A549 (cell line): Measurements from ENCODE around the gene TCOF1.

Source experiments
- EP300 ChIP-seq, 2 experiments: fragments of >200 bp; sonication (Bioruptor Twin); formaldehyde crosslinking; IDR thresholded peaks; 2 replicates in 1 of 2; 3 replicates in 1 of 2; pipeline ENCODE4 v1.6.1; 2016 to 2017
- ESRRA ChIP-seq: fragments of 150-350 bp; IDR thresholded peaks from 2 replicates; pipeline ENCODE4 v1.6.1; 2014; ENCODE audit warnings: mild to moderate bottlenecking, low read length, borderline replicate concordance
- HOXA7 ChIP-seq: fragments of 250-450 bp; sonication (Bioruptor Pico); IDR thresholded peaks from 2 replicates; pipeline ENCODE4 v1.5.0; 2020; ENCODE audit warnings: mild to moderate bottlenecking, moderate library complexity
- JUN ChIP-seq, 2 experiments: fragments of >200 bp; sonication (Bioruptor Twin); formaldehyde crosslinking; IDR thresholded peaks; 2 replicates in 1 of 2; 3 replicates in 1 of 2; pipeline ENCODE4 v1.6.1; 2016 to 2017
- JUNB ChIP-seq: fragments of >200 bp; sonication (Bioruptor Twin); formaldehyde crosslinking; IDR thresholded peaks from 2 replicates; pipeline ENCODE4 v1.6.1; 2016
- POLR2A ChIP-seq: IDR thresholded peaks from 2 replicates; pipeline ENCODE4 v1.6.1; 2012; ENCODE audit warnings: mild to moderate bottlenecking, low read length
- TF ChIP-seq, protein P1 (sequence below): fragments of >200 bp; sonication (Bioruptor Twin); formaldehyde crosslinking; IDR thresholded peaks from 3 replicates; pipeline ENCODE4 v1.5.1; 2016
- TF ChIP-seq, protein P2 (sequence below): fragments of 150-350 bp; IDR thresholded peaks from 2 replicates; pipeline ENCODE4 v1.6.1; 2014; ENCODE audit warnings: low read depth, mild to moderate bottlenecking, low read length
- TF ChIP-seq, protein P3 (sequence below): IDR thresholded peaks from 2 replicates; pipeline ENCODE4 v1.6.1; 2012

DNA sequence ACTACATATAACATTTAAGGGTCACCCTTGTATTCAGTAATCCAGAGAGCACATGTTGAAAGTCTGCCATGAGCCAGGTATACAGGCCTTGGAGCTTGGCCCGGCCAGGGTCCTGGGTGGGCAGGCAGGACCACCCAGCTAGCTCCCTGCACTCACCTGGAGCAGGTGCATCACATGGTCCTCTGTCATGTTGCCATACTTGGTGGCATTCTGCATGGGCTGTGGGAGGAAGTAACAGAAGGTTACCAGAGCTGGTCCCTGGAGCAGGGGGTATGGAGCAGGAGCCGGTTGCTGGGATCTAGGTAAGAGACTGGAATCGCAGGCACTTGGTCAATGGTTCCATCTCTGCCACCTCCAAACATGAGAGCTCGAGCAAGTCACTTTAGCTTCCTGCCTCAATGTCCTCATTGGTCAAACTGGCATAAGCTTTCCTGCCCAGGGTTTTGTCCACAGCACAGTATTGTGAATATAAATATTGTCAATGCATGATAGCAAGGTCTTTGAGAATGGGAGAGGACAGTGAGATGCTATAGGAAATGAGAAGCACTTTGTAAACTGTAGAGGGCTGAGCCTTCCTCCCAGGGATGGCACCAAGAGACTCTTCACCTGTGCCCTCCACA, 48.7 kb downstream of the TCOF1 start:
- TF ChIP-seq ESRRA = no peak
- TF ChIP-seq JUNB = no peak
- TF ChIP-seq POLR2A = no peak
- TF ChIP-seq, protein P1, sequence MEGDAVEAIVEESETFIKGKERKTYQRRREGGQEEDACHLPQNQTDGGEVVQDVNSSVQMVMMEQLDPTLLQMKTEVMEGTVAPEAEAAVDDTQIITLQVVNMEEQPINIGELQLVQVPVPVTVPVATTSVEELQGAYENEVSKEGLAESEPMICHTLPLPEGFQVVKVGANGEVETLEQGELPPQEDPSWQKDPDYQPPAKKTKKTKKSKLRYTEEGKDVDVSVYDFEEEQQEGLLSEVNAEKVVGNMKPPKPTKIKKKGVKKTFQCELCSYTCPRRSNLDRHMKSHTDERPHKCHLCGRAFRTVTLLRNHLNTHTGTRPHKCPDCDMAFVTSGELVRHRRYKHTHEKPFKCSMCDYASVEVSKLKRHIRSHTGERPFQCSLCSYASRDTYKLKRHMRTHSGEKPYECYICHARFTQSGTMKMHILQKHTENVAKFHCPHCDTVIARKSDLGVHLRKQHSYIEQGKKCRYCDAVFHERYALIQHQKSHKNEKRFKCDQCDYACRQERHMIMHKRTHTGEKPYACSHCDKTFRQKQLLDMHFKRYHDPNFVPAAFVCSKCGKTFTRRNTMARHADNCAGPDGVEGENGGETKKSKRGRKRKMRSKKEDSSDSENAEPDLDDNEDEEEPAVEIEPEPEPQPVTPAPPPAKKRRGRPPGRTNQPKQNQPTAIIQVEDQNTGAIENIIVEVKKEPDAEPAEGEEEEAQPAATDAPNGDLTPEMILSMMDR = no peak
- TF ChIP-seq HOXA7 (CRISPR knock-in tag) = no peak
- TF ChIP-seq, protein P2, sequence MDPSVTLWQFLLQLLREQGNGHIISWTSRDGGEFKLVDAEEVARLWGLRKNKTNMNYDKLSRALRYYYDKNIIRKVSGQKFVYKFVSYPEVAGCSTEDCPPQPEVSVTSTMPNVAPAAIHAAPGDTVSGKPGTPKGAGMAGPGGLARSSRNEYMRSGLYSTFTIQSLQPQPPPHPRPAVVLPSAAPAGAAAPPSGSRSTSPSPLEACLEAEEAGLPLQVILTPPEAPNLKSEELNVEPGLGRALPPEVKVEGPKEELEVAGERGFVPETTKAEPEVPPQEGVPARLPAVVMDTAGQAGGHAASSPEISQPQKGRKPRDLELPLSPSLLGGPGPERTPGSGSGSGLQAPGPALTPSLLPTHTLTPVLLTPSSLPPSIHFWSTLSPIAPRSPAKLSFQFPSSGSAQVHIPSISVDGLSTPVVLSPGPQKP = no peak
- TF ChIP-seq, protein P3, sequence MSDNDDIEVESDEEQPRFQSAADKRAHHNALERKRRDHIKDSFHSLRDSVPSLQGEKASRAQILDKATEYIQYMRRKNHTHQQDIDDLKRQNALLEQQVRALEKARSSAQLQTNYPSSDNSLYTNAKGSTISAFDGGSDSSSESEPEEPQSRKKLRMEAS = no peak
- no peak for TF ChIP-seq EP300 (IDR thresholded peaks at IDR 0.05)
- TF ChIP-seq JUN (IDR thresholded peaks at IDR 0.05) = no peak
